Neural cell (in vitro differentiated cells): ENCODE measurements around the gene AP3S2. TPM values are rescaled to one million over a fixed set of nuclear protein-coding genes. Genes with fewer than 3 reads are reported as not detected.

Experiments used
- H2AFZ ChIP-seq: fragments of 200-600, 300-800 bp; sonication (generic), shearing (Covaris generic); 2 replicates; pipeline ENCODE4 v1.6.0; 2014; ENCODE audit warnings: low read depth, mild to moderate bottlenecking, antibody characterized with exemption, low read length, moderate library complexity
- H3F3A ChIP-seq: fragments of 200-600 bp; shearing (Covaris generic); 2 replicates; pipeline ENCODE4 v1.6.1; 2016; ENCODE audit warnings: mild to moderate bottlenecking, moderate library complexity, mixed read lengths, antibody characterized with exemption, low read length; ENCODE audit not compliant: insufficient read depth, poor library complexity, severe bottlenecking
- H3K27ac ChIP-seq: fragments of 200-600, 300-800 bp; sonication (generic), shearing (Covaris generic); 2 replicates; pipeline ENCODE4 v1.5.1; 2014; ENCODE audit warnings: mild to moderate bottlenecking, low read length, moderate library complexity
- H3K27me3 ChIP-seq: fragments of 300-800, 200-600 bp; sonication (generic), shearing (Covaris generic); 2 replicates; pipeline ENCODE4 v1.6.0; 2014; ENCODE audit warnings: mild to moderate bottlenecking, low read depth, low read length, moderate library complexity; ENCODE audit not compliant: insufficient read depth
- H3K36me3 ChIP-seq: fragments of 300-800, 200-600 bp; sonication (generic), shearing (Covaris generic); 2 replicates; pipeline ENCODE4 v1.5.1; 2014; ENCODE audit warnings: mild to moderate bottlenecking, antibody characterized with exemption, low read length, moderate library complexity; ENCODE audit not compliant: insufficient read depth
- H3K4me2 ChIP-seq: fragments of 300-800, 200-600 bp; sonication (generic), shearing (Covaris generic); 2 replicates; pipeline ENCODE4 v1.6.0; 2014; ENCODE audit warnings: mild to moderate bottlenecking, low read length
- H3K4me3 ChIP-seq: fragments of 300-800, 200-600 bp; sonication (generic), shearing (Covaris generic); 2 replicates; pipeline ENCODE4 v1.5.1; 2014; ENCODE audit warnings: mild to moderate bottlenecking, low read length, moderate library complexity
- H3K79me2 ChIP-seq: fragments of 200-600 bp; shearing (Covaris generic); replicated peaks from 2 replicates; pipeline ENCODE4 v1.6.0; 2014; ENCODE audit warnings: mild to moderate bottlenecking, low read length, moderate library complexity; ENCODE audit not compliant: insufficient read depth
- H3K9ac ChIP-seq: fragments of 300-800, 200-600 bp; sonication (generic), shearing (Covaris generic); 2 replicates; pipeline ENCODE4 v1.6.1; 2016; ENCODE audit warnings: mild to moderate bottlenecking, low read length, mixed read lengths
- H3K9me2 ChIP-seq: fragments of 200-600 bp; shearing (Covaris generic); 2 replicates; pipeline ENCODE4 v1.6.1; 2016; ENCODE audit warnings: mild to moderate bottlenecking, low read length, mixed read lengths; ENCODE audit not compliant: insufficient read depth
- H3K9me3 ChIP-seq: fragments of 200-600, 300-800 bp; sonication (generic), shearing (Covaris generic); 2 replicates; pipeline ENCODE4 v1.6.1; 2016; ENCODE audit warnings: mild to moderate bottlenecking, mixed run types, low read length, moderate library complexity, mixed read lengths
- H4K20me1 ChIP-seq: fragments of 200-600 bp; shearing (Covaris generic); 2 replicates; pipeline ENCODE4 v1.6.1; 2016; ENCODE audit warnings: mild to moderate bottlenecking, mixed run types; ENCODE audit not compliant: insufficient read depth
- EP300 ChIP-seq: fragments of 450-650 bp; conservative IDR thresholded peaks from 2 replicates; pipeline ENCODE4 v1.6.1; 2014; ENCODE audit warnings: antibody characterized with exemption, mild to moderate bottlenecking, moderate library complexity; ENCODE audit not compliant: poor library complexity, severe bottlenecking
- EZH2 ChIP-seq: fragments of 200-600, 300-800 bp; shearing (Covaris generic), sonication (generic); IDR thresholded peaks from 2 replicates; pipeline ENCODE4 v1.6.1; 2014; ENCODE audit warnings: antibody characterized with exemption, low read length, borderline replicate concordance, mild to moderate bottlenecking; ENCODE audit not compliant: insufficient read depth, poor library complexity, severe bottlenecking
- MXI1 ChIP-seq: fragments of 450-650 bp; conservative IDR thresholded peaks from 2 replicates; pipeline ENCODE4 v1.6.1; 2014; ENCODE audit warnings: antibody characterized with exemption, mild to moderate bottlenecking; ENCODE audit not compliant: poor library complexity, severe bottlenecking
- POLR2AphosphoS5 ChIP-seq: IDR thresholded peaks from 2 replicates; pipeline ENCODE4 v1.6.1; 2012
- REST ChIP-seq: IDR thresholded peaks from 2 replicates; pipeline ENCODE4 v1.6.1; 2012; ENCODE audit warnings: borderline replicate concordance
- SMC3 ChIP-seq: fragments of 450-650 bp; conservative IDR thresholded peaks from 2 replicates; pipeline ENCODE4 v1.6.1; 2014; ENCODE audit warnings: antibody characterized with exemption, mild to moderate bottlenecking, moderate library complexity; ENCODE audit not compliant: poor library complexity
- polyA plus RNA-seq: library from polyadenylated mRNA; depleted of rRNA; stranded (reverse); fragments of >200 nt; gene quantifications from 2 replicates; pipeline ENCODE4 v1.2.3, GENCODE V29; 2014
- TF ChIP-seq, protein P1 (sequence below): fragments of 450-650 bp; IDR thresholded peaks from 2 replicates; pipeline ENCODE4 v1.5.1; 2014; ENCODE audit warnings: antibody characterized with exemption, mild to moderate bottlenecking, moderate library complexity; ENCODE audit not compliant: poor library complexity, severe bottlenecking

AP3S2 gene
- polyA plus RNA-seq, 1 donor from 2014 or later = 47.6 TPM

GRCh38 chr15:89787944-89788343, 105.8 kb downstream of the AP3S2 start:
- TF ChIP-seq EZH2 = no peak
- no peak for TF ChIP-seq MXI1
- TF ChIP-seq, protein P1, sequence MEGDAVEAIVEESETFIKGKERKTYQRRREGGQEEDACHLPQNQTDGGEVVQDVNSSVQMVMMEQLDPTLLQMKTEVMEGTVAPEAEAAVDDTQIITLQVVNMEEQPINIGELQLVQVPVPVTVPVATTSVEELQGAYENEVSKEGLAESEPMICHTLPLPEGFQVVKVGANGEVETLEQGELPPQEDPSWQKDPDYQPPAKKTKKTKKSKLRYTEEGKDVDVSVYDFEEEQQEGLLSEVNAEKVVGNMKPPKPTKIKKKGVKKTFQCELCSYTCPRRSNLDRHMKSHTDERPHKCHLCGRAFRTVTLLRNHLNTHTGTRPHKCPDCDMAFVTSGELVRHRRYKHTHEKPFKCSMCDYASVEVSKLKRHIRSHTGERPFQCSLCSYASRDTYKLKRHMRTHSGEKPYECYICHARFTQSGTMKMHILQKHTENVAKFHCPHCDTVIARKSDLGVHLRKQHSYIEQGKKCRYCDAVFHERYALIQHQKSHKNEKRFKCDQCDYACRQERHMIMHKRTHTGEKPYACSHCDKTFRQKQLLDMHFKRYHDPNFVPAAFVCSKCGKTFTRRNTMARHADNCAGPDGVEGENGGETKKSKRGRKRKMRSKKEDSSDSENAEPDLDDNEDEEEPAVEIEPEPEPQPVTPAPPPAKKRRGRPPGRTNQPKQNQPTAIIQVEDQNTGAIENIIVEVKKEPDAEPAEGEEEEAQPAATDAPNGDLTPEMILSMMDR = no peak
- TF ChIP-seq EP300 = no peak
- no peak for TF ChIP-seq POLR2AphosphoS5
- no peak for TF ChIP-seq REST
- no peak overlapping the region for H2AFZ ChIP-seq
- H3K9me2 ChIP-seq = no peaks in the 10 kb centered on the region

GRCh38 chr15:89785774-89786140, 108.0 kb downstream of the AP3S2 start:
- TF ChIP-seq REST (no peak), EZH2 (no peak), SMC3 (no peak)
- Histone ChIP-seq H3K4me2 (no peak overlapping the region), H2AFZ (no peak overlapping the region), H3K36me3 (no peaks in the 10 kb centered on the region), H3K27ac (no peak overlapping the region), H3K79me2 (no peaks in the 10 kb centered on the region), H3K9me3 (peaks cover 8% of the 10 kb centered on the region), H3K4me3 (no peak overlapping the region), H3F3A (no peaks in the 10 kb centered on the region), H4K20me1 (no peaks in the 10 kb centered on the region), H3K9me2 (no peaks in the 10 kb centered on the region), H3K27me3 (no peaks in the 10 kb centered on the region), H3K9ac (no peak overlapping the region)

More at GRCh38 chr15:89787944-89788343, 105.8 kb downstream of the AP3S2 start:
- Histone ChIP-seq H3F3A (no peaks in the 10 kb centered on the region), H3K9ac (no peak overlapping the region), H3K36me3 (no peaks in the 10 kb centered on the region), H3K4me3 (no peak overlapping the region), H3K79me2 (no peaks in the 10 kb centered on the region), H3K4me2 (no peak overlapping the region), H3K27ac (no peak overlapping the region), H4K20me1 (no peaks in the 10 kb centered on the region), H3K9me3 (peaks cover 8% of the 10 kb centered on the region), H3K27me3 (no peaks in the 10 kb centered on the region)
